HG03432 (cell line): ENCODE data around the gene NT5C3B.

Experiments used
- ATAC-seq: cut with Tn5 transposase; IDR thresholded peaks from one replicate; pipeline ENCODE4 v1.9.1; 2021; ENCODE audit warnings: mild to moderate bottlenecking, moderate library complexity; ENCODE audit not compliant: unreplicated experiment

NT5C3B gene

DNA sequence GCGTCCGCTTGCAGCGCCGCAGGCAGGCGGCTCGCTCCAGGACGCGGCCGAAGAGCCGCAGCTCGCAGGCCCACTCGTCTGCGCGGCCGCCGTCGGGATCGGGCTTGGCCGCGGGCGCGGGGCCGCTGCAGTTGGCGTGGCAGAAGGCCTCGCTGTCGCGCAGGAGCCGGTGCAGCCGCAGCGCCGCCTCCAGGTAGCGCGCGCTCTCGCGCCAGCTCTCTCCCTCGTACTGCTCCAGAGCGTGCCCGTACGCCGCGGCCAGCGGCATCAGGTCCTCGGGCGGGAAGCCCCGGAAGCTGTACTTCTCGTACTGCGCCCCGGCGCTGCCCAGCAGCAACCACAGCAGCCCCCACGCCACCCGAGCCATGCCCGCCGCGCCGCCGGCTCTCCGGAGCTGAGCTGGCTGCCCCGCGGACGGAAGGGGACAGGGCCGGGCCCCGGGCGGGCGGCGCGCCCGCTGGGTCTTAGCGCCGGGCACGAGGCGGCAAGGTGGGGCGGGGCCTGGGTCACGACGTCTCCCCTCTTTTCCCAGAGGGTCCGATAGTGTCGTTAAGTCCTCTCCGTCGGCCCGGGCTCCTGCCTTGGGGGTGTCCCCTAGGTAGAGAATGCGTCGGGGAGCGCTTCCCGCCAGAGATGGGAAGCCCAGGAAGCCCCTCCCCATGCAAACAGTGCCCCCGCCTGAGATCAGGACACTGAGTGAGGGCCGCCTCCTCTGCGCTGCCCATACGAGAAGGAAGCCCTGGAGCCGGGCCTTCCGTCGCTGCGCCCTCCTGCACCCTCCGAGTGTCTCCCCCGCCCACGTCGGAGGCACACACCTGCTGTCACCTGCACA lies 24.3 kb downstream of the NT5C3B start, which contains the start of gene P3H4:
P3H4 (minus strand) TSS at position 401 of the 832 bp plus-strand sequence; CDS start at position 367, 34 bp downstream.
- peak; percentile 75 for ATAC-seq

- peak; percentile 7 for ATAC-seq
Measured at GRCh38 chr17:41810659-41811548, 25.1 kb downstream of the NT5C3B start.

DNA sequence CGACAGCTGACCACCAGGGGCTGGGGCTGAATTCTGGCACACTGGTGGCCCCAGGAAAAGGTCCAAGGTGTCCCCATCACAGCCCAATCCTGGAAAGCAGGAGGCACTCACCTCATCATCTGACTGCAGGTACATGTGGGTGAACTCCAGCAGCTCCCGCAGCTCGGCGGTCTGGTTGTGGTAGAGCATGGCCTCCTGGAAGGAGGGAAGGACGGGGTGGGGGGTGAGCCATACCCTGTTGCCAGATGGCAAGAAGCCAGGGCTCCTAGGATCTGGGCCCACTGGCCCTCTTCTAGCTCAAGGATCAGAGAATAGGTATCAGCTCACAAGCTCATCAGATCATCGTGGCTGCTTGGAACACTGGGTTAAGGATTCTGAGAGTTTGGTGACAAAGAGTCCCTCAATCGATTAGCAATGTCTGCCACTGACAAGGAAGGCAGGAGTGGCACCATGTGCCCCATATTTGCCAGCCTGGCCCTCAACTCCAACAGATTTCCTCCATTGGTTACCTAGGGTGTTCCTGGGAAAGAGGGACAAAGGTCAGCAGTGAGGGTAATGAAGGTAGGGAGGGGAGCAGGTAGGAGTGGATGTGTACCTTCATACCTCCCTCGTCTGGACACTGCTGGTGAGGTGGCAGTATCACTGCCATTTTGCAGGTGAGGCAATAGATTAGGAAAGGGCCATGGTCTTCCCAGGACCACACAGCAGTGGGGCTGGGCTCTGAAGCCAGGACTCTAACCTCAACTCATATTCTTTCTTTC lies 29.2 kb downstream of the NT5C3B start:
- ATAC-seq = no peak

DNA sequence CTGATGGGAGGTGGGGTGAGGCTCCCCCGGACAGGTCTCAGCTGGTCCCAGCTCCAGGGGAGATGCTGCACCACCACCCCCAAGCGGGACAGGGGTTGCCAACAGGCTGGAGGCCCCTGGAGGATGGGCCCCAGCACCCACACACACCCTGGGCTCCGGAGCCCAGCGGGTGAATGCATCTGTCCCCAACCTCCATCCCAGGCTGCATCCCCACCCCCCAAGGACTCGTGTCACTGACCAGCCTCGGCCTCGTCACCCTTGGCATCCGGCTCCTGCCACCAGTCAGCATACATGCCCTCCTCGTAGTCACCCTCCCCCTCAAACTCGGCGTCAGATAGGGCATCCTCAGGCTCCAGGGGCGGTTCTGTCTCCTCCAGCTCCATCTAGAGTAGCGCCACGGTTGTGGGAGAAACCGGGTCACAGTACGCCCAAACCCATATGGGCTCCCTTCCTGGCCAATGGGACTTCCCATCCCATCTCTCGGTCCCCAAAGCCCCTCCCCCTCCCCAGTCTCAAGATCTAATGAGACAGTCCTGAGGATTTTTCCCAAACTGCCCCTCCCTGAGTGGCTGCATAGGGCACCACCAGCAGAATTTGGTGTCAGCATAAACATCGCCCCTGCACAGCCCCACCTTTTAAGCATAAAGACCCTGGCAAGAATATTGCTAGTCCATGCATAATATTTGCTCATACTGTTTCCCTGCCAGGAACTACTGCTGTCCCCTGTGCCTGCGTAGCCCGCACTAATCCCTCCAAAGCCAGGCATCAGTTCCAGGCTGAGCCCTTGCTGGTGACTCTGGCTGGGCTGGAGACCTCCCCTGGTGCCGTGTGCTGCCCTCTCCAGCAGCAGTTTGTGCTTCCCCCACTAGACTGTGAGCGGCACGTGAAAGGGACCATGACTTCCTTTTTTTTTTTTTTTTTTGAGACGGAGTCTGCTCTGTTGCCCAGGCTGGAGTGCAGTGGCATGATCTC lies 32.7 kb downstream of the NT5C3B start:
- ATAC-seq = no peak

DNA sequence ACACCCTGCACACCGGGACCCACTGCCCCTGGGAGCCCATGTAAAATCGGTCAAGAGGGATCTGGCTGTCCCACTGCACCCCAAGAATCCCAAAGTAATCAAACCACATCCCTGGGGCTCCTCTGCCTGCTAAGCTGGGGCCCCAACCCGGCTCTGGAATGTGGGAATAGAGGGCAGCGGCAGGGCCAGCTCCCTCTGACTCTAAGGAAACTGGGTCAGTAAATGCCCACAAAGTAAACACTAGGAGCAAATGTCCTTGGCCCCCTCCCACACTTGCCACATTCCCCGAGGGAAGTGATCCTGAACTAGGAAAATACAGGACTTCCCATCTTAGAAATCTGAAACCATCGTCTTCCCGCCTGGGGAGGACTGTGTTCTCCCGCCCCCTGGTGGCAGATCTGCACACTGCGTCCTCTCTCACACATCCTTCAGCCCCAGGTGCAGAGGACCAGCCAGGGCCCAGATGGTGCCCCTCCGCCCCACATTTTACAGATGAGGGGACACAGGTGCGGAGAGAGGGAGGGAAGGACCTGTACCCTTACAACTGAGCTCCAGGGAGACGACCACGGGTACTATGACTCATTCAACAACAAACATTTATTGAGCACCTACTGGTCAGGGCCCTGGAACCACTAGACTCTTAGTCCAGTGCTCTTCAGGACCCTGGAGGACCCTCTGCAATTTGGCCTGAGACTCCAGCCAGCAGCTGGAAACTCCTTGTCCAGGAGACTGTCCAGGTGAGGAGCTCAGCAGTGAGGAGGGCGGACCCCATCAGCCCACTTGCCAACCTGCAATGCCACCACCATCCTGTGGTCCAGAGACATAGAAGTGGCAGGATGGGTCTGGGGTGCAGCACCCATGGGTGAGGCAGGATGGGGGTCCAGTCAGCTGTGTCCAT lies 34.4 kb downstream of the NT5C3B start:
- no peak for ATAC-seq

DNA sequence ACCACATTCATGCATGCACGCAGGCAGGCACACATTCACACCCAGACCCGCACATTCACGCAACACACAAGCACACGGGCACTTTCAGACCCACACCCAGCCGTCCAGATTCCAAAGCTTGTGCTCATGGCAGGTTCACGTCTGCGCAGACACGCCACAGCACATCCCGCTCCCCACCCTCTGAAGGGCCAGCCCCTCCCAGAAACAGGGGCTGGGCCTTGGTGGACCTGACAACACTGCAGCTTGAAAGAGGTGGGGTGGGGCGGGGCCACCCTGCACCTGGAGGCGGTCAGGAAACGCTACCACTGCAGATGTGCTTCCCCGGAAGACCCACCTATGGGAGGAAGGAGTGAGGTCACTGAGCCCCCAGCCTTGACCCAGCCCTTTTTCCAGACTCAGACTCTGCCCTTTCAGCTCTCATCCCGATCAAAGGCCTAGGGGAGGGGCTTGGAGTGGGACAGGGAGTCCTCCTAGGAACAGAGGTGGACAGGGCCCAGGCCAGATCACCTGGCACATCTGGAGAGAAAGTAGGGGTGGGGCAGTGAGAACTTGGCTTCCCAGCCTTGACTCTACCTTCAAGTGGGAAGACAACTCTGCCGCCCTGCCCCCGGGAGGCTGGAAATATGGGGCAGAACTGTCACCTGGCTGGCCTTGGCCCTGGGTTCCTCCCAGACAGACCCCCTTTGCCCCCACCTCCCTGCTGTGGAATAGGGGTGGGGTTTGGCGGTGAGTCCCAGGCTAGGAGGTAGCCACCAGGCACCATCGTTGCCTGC lies 35.2 kb downstream of the NT5C3B start:
- no peak for ATAC-seq

DNA sequence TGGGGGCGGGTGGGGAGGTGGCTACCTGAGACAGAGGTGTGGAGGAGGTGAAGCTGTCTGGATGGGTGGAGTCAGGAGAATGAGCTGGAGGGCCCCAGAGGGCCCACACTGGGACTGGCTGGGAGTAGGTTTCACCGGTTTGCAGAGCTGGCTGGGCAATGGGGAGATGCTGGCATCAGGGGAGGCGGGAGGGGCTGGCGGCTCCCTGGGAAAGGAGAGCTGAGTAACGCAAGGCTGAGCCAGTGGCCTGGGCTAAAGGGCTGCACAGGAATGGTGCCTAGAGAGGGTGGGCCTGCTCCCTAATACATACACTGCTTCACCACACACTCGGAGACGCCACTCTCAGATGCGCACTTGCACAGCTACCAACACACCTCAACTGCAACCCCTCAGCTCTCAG lies 36.7 kb downstream of the NT5C3B start:
- no peak for ATAC-seq

DNA sequence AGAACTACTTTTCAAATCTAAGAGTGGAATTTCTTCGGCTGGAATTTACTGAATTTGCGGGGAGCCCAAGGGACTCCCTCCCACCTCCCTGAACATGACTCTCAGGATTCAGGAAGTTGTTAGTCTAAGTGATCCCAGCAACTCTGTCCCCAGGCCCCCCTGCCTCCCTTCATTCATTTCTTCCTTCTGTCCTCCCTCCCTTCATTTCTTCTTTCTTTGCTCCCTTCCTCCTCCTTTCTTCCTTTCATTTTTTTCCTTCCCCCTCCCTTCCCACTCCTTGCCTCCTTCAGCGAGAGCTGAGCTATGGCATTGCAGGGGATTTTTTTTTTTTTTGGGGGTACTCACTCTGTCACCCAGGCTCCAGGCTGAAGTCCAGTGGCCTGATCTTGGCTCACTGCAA lies 38.7 kb downstream of the NT5C3B start:
- no peak for ATAC-seq

GRCh38 chr17:41796121-41796895 lies 39.7 kb downstream of the NT5C3B start:
- ATAC-seq = no peak

DNA sequence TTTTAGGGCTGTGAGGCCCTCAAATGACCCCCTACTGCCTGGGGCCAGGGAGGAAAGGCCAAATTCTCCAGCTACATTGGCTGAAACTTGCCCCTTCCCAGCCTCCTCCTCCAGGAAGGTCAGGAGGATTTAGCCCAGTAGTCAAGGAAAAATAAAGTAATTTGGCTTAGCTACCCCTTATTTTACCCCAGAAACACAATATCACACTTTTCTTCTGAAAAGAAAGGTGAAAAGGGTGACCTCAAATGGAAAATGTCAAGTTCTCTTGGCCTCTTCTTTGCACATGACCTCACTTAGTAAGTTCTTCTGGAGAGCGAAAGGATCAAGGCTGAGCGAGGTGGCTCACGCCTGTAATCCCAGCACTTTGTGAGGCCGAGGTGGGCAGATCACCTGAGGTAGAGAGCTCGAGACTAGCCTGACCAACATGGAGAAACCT lies 41.5 kb downstream of the NT5C3B start:
- ATAC-seq = no peak

DNA sequence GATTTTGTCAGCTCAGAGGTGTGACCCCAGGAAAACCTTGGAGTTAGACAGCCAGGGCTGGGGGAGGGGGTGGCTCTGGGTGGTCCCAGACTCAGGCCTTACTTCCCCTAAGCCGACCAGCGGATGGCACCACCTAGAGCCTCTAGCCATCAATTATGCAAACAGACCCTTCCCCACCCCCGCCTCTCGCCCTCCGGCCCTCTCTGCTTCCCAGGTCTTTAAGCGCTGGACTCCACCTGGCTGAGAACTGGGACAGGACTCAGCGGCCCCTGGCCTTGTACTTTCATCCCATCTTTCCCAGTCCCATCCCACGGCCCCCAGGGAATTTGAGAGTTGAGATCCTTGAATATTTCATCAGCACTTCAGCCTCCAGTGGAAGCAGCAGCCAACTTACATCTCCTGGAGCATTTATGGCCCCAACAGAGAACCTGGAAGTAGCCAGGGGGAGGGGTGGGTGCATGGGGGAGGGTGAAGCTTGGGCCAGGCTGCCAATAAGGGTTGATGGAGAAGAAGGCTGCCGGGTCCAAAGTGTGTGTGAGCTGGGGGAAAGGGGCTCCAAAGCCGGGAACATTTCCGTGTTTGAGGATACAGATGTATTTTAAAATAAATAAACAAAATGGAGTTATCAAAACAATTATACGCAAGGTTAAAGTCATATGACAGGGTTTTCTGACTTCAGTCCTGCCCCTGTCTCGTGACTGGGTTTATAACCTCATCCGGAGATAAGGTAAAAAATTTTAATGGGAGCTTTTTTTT lies 42.1 kb downstream of the NT5C3B start:
- ATAC-seq = no peak

DNA sequence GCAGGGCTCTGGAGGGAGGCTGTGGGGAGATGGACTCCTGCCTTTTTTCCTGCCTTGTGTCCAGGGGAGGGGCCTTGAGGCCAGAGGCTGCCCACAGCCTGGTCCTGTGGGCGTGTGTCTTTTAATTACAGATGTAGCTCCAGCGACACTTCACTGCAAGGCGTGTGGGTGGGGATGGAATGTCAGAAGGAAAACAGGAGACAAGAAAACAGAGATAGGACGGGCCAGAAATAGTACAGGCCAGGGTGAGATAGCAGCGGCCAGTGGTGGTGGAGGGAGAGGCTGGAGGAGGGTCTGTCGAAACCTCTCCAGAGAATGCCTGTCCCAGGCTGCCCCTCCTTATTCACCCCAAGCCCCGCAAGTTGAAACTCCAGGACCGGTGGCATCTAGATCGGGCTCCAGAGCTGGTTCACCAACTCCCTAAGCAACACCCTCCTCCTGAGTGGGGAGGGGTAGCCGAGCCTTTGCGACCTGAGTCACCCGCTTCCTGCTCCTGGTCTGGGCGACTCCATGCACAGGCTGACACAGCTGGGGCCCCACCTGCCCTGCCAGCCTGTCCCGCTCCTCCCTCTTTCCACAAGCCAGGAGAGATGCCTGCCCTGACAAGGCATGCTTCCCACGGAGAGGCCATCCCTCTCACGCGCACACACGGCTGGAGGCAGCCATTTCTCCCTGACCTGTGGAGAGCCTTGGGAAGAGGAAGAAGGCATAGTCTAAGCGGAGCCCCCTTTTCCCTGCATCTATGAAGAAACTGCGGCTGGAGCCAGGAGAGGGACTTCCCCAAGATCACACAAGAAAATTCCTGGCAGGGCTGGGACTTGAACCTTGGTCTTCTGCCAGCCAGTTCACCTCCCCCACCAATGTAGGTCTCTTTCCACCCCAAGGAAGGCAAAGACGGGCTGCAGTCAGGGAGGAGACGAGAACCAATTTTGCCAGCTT lies 42.9 kb downstream of the NT5C3B start:
- no peak for ATAC-seq

DNA sequence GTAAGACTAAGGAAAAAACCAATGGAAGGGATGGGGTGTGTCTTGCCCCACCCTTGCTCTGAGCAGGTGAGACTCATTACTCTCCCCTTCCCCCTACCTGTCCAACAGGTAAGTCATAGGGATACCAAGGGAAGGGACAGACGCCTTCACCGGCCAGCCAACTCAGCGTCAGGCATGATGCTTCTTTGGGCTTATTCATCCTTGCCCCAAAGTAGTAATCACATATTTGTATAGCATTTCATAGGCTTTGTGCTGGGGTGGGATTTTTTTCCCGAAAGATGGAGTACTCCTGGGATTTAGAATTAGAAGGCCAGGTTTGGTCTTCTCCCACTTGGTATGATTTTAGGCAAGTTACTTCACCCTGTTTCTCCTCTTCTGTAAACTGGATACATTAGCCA lies 49.0 kb downstream of the NT5C3B start:
- no peak for ATAC-seq

DNA sequence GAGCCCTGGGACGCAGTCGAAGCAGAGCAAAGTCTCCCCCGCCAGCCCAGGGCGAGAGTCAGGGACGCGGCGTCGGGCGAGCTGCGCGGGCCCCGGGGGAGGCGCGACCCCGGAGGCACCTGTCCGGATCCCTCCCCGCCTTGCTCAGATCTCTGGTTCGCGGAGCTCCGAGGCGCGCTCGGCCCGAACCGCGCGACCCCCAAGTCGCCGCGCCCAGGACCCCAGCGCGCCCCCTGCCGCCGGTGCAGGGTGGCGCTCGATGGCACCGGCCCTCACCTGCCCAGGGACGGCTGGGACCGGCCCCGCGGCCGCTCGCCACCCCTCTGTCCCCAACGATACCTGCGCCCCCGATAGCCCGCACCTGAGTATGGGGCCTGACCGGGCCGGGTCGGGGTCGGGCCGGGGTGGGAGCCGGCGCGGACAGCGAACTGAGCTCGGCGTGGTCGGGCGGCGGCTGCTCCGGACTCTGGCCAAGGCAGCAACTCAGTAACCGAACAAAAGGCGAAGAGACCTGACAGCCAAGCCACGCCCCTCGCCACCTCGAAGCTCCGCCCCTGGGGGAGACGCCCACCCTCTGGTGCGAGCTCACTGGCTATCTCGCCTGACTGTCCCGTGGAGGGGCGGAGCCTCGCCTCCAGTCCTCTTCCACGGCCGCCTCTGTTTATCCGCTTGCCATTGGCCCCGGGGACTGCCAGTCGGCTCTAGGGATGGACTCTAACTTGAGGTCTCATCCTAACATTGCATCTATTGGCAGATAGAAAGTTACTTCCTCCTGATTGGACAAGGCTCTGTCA lies 49.6 kb downstream of the NT5C3B start, which contains the start of gene JUP:
JUP (minus strand) TSS at position 485 of the 794 bp plus-strand sequence. CDS start 14,857 bp downstream, outside the sequence.
- peak; percentile 86 for ATAC-seq

GRCh38 chr17:41785859-41786226 lies 50.2 kb downstream of the NT5C3B start:
- ATAC-seq = no peak
